ENCODE results near the gene IQSEC3. TPM values are rescaled to one million over a fixed set of nuclear protein-coding genes. Genes with fewer than 3 reads are reported as not detected.

Gene IQSEC3
- total and polyA plus RNA-seq, 2 of the 13 experiments (the other 11 are each of a cell fraction or from before 2014, with no cell fraction given): not detected

DNA sequence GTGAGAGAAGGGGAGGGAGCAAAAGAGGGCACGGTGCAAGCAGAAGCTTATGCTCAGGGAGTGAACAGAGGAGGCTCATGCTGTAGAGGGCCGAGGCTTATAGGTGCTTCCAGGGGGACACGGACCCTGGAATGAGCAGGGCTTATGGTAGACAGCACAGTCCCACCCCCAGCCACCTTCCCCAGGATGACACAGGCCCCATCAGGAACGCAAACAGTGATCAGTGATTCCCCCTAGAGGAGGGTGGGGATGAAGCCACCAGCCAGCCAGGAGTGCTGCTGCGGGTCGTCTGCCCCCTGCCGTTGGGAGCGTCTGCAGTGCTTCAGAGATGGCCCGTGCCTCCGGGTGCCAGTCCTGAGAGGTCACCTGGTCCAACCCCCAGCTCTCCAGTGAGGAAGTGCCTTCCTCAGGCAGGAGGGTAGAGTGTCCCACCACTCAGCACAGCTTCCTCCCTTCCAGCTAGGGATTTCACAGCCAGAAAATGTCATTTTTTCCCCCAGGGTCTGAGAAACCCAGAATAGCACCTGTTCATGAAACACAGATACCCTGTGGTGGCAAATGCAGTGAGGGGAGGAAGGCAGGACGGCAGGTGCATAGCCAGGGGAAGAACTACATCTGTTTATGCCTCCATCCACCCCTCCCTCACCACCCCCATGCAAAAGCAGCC, 86.6 kb downstream of the IQSEC3 start (continued):
- TF ChIP-seq, protein P1, sequence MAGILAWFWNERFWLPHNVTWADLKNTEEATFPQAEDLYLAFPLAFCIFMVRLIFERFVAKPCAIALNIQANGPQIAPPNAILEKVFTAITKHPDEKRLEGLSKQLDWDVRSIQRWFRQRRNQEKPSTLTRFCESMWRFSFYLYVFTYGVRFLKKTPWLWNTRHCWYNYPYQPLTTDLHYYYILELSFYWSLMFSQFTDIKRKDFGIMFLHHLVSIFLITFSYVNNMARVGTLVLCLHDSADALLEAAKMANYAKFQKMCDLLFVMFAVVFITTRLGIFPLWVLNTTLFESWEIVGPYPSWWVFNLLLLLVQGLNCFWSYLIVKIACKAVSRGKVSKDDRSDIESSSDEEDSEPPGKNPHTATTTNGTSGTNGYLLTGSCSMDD (CRISPR knock-in tag; IDR thresholded peaks at IDR 0.05): no peak
- 0 out of 2 replicates have a peak, but pooled peaks have one; percentile 61 for TF ChIP-seq TSC22D2 (CRISPR knock-in tag; IDR thresholded peaks at IDR 0.05; ENCODE audit: borderline replicate concordance)
- TF ChIP-seq, protein P2, sequence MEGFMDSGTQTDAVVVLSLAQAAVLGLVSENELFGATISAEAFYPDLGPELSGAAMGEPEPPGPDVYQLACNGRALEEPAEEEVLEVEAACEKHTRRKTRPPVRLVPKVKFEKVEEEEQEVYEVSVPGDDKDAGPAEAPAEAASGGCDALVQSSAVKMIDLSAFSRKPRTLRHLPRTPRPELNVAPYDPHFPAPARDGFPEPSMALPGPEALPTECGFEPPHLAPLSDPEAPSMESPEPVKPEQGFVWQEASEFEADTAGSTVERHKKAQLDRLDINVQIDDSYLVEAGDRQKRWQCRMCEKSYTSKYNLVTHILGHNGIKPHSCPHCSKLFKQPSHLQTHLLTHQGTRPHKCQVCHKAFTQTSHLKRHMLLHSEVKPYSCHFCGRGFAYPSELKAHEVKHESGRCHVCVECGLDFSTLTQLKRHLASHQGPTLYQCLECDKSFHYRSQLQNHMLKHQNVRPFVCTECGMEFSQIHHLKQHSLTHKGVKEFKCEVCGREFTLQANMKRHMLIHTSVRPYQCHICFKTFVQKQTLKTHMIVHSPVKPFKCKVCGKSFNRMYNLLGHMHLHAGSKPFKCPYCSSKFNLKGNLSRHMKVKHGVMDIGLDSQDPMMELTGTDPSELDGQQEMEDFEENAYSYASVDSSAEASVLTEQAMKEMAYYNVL (CRISPR knock-in tag; IDR thresholded peaks at IDR 0.05; ENCODE audit: borderline replicate concordance): no peak
- no peak for TF ChIP-seq CREM (IDR thresholded peaks at IDR 0.05)
- TF ChIP-seq CREM (CRISPR knock-in tag; IDR thresholded peaks at IDR 0.05): no peak
- 0 out of 2 replicates have a peak, but pooled peaks have one; percentile 44 for TF ChIP-seq SNAPC2 (CRISPR knock-in tag; IDR thresholded peaks at IDR 0.05)
- TF ChIP-seq, protein P3, sequence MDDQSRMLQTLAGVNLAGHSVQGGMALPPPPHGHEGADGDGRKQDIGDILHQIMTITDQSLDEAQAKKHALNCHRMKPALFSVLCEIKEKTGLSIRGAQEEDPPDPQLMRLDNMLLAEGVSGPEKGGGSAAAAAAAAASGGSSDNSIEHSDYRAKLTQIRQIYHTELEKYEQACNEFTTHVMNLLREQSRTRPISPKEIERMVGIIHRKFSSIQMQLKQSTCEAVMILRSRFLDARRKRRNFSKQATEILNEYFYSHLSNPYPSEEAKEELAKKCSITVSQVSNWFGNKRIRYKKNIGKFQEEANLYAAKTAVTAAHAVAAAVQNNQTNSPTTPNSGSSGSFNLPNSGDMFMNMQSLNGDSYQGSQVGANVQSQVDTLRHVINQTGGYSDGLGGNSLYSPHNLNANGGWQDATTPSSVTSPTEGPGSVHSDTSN (CRISPR knock-in tag; IDR thresholded peaks at IDR 0.05; ENCODE audit: borderline replicate concordance): no peak
- no peak for TF ChIP-seq RCOR2 (CRISPR knock-in tag; IDR thresholded peaks at IDR 0.05)
- no peak for TF ChIP-seq ATM (IDR thresholded peaks at IDR 0.05; ENCODE audit: borderline replicate concordance)
- TF ChIP-seq PHF8 (CRISPR knock-in tag; IDR thresholded peaks at IDR 0.05): no peak
- no peak for TF ChIP-seq ZNF614 (CRISPR knock-in tag; IDR thresholded peaks at IDR 0.05; ENCODE audit: borderline replicate concordance)
- TF ChIP-seq, protein P4, sequence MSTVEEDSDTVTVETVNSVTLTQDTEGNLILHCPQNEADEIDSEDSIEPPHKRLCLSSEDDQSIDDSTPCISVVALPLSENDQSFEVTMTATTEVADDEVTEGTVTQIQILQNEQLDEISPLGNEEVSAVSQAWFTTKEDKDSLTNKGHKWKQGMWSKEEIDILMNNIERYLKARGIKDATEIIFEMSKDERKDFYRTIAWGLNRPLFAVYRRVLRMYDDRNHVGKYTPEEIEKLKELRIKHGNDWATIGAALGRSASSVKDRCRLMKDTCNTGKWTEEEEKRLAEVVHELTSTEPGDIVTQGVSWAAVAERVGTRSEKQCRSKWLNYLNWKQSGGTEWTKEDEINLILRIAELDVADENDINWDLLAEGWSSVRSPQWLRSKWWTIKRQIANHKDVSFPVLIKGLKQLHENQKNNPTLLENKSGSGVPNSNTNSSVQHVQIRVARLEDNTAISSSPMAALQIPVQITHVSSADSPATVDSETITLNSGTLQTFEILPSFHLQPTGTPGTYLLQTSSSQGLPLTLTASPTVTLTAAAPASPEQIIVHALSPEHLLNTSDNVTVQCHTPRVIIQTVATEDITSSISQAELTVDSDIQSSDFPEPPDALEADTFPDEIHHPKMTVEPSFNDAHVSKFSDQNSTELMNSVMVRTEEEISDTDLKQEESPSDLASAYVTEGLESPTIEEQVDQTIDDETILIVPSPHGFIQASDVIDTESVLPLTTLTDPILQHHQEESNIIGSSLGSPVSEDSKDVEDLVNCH (CRISPR knock-in tag; IDR thresholded peaks at IDR 0.05): no peak
- 0 out of 2 replicates have a peak, but pooled peaks have one; percentile 35 for TF ChIP-seq HOXD1 (CRISPR knock-in tag; IDR thresholded peaks at IDR 0.05)
- TF ChIP-seq MAFG (CRISPR knock-in tag; IDR thresholded peaks at IDR 0.05): no peak
- no peak for TF ChIP-seq EHMT2 (IDR thresholded peaks at IDR 0.05; ENCODE audit: borderline replicate concordance, low read depth, low read length)
- TF ChIP-seq SRF (IDR thresholded peaks at IDR 0.05; ENCODE audit: low read depth, low read length): no peak
- TF ChIP-seq, protein P5, sequence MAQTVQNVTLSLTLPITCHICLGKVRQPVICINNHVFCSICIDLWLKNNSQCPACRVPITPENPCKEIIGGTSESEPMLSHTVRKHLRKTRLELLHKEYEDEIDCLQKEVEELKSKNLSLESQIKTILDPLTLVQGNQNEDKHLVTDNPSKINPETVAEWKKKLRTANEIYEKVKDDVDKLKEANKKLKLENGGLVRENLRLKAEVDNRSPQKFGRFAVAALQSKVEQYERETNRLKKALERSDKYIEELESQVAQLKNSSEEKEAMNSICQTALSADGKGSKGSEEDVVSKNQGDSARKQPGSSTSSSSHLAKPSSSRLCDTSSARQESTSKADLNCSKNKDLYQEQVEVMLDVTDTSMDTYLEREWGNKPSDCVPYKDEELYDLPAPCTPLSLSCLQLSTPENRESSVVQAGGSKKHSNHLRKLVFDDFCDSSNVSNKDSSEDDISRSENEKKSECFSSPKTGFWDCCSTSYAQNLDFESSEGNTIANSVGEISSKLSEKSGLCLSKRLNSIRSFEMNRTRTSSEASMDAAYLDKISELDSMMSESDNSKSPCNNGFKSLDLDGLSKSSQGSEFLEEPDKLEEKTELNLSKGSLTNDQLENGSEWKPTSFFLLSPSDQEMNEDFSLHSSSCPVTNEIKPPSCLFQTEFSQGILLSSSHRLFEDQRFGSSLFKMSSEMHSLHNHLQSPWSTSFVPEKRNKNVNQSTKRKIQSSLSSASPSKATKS (CRISPR knock-in tag; IDR thresholded peaks at IDR 0.05): no peak
- no peak; the same call in 1 of the 2 replicates for TF ChIP-seq GPN1 (CRISPR knock-in tag; IDR thresholded peaks at IDR 0.05; ENCODE audit: borderline replicate concordance)
- no peak for TF ChIP-seq ZNF329 (CRISPR knock-in tag; IDR thresholded peaks at IDR 0.05; ENCODE audit: low read depth)
- TF ChIP-seq, protein P6, sequence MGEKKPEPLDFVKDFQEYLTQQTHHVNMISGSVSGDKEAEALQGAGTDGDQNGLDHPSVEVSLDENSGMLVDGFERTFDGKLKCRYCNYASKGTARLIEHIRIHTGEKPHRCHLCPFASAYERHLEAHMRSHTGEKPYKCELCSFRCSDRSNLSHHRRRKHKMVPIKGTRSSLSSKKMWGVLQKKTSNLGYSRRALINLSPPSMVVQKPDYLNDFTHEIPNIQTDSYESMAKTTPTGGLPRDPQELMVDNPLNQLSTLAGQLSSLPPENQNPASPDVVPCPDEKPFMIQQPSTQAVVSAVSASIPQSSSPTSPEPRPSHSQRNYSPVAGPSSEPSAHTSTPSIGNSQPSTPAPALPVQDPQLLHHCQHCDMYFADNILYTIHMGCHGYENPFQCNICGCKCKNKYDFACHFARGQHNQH (CRISPR knock-in tag; IDR thresholded peaks at IDR 0.05): no peak; the same call in 1 of the 2 replicates
